NOMO-1 (cell line): ENCODE results near the gene ASB18.
"Not testable (repeated sequence)": the region's sequence is repeated elsewhere in the genome, so short reads cannot be mapped to it uniquely, and the experiment has no call there.

ENCODE experiments used
- DNase-seq, 2 experiments: peaks; one replicate each; lab custom pipeline; 2025; ENCODE audit not compliant: unreplicated experiment in 2 of 2; lab: John Stamatoyannopoulos, UW

Gene ASB18, protein sequence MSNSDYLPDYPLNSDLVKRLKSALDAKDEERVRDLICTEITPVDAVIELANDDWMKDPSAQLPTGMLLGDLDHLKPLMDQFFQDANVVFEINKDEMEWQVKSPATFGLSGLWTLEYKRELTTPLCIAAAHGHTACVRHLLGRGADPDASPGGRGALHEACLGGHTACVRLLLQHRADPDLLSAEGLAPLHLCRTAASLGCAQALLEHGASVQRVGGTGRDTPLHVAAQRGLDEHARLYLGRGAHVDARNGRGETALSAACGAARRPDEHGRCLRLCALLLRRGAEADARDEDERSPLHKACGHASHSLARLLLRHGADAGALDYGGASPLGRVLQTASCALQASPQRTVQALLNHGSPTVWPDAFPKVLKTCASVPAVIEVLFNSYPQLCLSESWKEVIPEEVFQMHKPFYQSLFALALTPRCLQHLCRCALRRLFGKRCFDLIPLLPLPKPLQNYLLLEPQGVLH

DNA sequence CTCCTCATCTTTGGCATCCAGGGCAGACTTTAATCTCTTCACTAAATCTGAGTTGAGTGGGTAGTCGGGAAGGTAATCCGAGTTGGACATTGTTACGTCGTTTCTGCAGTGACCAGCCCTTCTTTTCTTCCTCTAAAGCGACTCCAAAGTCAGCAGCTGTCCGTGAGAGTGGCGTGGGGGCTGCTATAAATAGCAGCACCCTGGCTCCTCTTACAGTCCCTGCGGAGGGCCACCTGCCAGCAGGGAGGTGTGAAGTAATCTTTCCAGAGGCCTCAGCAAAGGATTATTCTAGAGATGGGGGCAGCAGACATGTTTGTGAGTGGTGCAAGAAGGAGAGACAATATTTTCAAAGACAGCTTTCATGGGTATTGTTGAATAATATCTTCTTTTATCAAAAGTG, at the start of gene ASB18:
TSS of gene ASB18 (minus strand) at position 151 of the 400 bp plus-strand sequence. CDS start at position 90, 61 bp downstream.
- DNase-seq, result no peak

DNA sequence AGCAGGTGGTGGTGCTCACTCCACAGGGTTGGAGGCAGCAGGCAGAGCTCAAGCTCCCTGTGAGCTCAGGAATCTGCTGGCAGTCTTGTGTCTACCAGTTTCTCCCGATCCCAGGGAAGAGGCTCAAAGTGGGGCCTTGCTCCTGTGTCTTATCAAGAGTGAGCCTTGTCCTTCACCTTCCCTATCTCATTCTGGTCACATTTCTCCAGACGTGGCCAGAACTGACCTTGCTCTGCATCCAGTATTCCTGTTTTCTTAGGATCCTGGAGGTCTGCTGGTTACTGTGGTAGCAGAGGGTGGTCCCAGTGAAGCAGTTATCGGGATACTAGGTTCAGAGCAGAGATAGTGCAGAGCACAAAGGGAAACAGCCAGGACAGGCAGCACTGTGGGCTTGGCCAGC, 47.1 kb upstream of the ASB18 start:
- no peak for DNase-seq

DNA sequence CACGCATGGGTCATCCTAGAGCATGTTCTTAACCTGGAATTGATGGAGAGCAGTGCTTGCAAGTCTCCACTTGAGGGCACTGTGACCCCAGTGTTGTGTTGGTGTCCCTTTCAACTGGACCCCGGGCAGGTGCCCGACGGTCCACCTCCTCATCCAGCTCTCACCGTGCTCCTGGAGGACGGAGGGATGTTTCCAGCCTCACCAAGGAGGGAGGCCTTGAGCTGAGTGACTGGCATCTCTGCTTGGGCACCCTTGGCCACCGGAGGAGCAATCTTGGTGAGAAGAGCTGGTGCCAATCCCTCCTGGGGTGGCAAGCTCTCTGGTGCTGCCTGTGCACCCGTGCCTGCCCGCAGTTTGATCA, 45.4 kb upstream of the ASB18 start:
- no peak for DNase-seq

DNA sequence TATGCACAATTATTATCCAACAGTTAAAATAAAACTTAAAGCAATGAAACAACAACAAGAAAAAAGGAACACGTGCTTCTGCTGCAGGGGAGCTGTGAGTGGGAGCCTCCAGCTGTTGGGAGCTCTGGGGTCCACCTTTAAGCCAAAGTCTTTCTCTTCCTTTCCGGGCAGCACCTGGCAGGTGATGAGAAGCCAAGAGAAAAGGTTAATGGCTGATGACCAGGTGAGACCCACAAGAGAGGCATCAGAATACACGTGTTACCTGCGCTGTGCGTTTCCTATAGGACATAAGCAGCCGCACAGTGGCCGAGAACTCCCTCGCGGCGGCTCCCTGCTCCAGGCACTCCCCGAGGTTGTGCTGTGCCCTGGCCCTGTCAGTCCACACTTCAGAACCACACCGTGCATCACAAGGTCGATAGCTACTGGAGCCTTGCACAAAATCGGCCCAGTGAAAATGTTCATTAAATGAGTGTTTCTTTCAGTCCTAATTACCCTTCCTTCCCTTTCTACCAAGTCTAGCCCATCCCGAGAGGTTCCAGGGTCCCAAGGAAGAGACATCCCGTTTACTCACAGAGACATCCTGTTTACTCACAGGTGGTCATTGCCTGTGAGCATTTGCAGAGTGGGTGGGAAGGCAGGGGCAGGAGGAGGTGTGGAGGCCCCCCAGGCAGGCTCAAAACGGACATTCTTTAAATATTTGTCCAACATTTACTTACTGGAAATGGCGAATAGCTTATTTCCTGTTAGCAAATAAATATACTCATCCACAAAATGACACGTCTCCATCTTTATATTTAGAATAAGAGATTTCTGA, 44.9 kb upstream of the ASB18 start:
- DNase-seq, result no peak

DNA sequence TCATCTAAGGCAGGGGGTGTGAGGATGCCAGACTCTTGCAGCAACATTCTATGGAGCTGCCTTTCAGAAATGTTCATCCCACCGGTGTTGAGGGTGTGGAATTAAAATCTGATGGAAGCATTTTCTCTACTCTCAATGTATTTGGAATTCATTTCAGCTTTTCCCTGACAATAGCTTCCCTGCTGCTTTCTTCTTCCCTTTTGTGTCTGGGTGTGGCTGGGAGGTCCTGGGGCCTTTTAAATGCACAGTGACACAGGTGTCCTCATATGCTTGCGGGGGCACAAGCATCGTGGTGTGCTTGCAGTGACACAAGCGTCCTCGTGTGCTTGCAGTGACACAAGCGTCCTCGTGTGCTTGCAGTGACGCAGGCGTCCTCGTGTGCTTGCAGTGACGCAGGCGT, 43.4 kb upstream of the ASB18 start:
- DNase-seq, result no peak

DNA sequence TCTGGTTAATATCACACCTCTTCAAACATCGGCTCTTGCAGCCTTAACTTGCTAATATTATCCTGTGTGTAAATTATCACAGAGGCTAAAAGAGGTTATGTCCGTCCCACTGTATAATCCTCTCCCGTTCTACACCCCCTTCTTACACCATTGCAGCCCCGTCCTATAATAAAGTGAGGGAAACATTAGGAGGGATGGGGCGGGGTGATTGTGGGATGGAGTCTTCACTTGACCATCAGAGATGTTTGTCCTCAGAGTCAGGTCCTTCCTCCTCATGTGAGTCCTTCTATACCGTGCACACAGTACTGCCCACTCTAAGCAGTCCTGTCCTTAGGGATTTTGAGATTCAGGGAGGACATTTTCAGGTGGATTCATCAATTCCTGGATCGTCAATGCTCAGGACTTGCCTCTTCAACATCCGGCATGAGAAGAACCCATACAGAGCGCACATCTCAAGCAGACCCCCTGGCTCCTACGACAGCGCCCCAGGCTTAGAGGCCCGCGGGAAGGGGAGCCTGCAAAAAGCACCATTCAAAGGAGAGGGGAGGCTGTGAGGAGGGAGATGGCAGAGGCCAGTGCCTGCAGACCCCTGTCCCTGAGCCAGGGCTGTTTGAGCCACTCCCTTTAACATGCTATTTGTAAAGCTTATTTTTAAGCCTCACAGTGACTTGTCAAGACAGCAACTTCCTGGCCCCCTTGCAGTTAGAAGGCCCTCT, 42.8 kb upstream of the ASB18 start:
- no peak for DNase-seq

DNA sequence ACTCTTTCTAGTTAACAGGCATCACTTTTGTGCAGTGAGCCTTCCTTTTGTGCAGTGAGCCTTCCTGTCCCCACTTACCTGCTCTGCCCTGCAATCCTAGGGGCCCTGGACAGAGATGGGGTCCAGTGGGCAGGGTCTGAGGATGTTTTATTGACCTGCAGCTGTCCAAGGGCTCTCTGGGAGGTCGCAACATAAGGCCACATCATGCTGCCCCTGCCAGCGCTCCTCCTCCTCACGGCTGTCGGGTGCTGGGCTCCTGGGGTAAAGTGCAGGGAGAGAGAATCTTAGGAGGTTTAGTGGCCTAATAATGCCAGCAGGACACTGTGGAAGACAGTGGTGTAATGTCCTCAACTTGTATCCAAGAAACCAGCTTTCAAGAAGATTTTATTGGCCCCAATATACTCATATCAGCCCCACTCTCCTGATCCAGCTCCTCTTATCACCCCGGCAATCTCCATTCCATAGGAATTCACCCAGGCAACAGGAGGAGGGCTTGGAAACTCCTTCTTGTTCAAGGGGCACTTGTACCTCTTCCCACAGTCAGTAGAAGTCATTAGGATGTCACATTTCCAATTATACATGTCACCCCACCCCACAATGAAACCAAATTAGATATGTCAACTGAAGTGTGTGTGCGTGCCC, 41.9 kb upstream of the ASB18 start:
- no peak for DNase-seq

DNA sequence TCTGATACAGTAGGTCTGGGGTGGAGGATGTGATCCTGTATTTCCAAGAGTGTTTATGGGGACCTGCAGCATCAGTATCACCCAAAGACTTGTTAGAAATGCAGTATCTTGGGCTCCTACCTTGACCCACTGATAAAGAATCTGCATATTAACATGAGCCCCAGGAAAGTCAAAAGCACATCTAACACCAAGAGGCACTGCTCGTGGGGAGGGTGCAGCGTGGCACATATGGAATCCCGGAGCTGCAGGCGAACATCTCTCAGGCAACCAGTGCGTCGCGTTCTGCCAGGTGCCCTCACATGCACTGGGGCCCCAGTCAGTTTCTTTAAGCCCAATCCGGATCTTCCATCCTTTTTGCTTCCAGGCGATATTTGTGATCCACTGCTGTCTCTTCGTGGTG, 41.3 kb upstream of the ASB18 start:
- no peak for DNase-seq

DNA sequence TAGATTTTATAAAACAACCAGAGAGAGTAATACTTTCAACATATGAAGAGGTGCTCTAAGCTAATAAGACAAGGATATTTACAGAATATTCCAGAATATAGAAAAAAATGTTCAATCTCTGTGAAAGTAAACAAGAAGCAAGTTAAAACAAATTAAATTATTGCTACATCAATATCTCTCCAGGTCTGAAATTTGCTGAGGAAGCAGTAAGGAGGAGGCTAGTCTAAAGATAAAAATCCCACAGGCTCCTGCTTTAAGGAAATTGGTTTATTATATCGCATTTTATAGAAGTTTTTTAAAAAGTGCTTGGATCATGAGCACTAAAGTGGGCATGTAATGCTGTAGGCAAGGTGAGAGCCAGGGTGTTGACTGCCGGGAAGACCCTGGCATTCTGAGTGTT, 39.7 kb upstream of the ASB18 start:
- no peak for DNase-seq

DNA sequence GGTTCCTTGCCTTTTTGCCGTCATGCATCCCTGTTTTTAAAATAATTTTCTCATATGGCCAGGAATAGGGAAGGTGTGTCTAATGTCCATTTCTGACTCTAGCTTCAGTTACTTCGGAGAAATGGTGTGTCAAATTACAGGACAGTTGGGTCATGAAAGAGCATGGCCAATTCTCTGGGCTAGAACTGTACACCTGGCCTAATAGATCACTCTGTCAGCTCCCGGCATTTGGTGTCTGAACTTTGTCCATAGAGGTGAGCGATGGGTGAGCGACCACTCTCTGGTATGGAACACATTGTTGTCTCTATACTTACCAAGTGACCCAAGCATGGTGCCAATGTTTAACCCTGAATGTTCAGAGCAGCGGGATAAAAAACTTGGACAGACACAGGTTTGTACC, 38.3 kb upstream of the ASB18 start:
- DNase-seq, result no peak

DNA sequence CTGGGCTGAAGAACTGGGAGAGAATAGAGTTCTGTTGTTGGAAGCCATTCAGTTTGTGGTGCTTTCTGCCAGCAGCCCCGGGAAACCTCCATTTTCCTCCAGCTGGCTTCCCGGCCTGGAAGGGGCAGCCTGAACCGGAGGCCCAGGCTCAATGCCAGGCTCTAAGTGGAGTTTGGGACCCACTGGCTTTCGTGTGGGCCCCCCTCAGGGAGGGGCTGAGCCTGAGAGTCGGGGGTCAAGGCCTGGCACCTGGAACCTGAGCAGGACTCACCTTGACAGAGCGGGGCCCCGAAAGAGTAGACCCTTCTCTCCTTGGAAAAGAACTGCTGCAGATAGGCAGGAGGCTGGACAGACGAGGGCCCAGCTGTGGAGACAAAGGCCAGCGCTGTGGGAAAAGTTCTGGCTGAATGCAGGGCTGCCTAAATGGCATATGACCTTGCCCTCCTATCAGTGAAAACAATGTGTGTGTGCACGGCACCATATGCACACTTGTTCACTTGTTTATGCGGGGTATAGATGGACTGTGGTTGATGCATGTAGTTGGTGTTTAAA, 34.8 kb upstream of the ASB18 start:
- no peak for DNase-seq

DNA sequence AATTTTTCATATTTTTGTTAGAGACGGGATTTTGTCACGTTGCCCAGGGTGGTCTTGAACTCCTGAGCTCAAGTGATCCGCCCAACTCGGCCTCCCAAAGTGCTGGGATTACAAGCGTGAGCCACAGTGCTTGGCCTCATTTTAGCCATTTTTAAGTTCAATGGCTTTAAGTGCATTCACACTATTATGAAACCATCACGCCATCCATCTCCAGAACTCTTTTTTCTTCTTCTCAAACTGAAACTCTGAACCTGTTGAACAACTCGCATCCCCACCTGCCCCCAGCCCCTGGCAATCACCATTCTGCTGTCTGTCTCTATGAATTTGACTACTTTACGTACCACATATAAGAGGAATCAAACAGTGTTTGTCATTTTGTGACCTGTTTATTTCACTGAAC, 31.3 kb upstream of the ASB18 start:
- DNase-seq, result no peak

DNA sequence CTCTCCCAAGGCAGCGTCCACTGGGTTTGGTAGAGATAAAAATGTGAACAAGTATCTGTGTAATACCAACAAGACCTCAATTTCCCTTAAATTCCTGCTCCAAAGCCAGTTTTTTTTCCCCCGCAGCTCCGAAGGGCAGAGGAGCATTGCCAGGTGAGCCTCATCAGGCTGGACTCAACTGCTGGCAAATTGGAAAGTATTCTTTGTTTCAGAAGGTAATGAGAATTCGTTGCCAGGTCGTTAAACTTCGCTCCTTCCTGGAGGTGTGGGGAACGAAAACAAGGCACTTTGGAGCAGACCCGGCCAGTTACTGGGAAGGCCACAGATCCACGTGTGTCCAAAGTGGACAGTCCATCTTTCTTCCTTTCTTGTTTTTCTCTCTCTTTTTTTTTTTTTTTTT, 30.4 kb upstream of the ASB18 start:
- DNase-seq, result no peak

DNA sequence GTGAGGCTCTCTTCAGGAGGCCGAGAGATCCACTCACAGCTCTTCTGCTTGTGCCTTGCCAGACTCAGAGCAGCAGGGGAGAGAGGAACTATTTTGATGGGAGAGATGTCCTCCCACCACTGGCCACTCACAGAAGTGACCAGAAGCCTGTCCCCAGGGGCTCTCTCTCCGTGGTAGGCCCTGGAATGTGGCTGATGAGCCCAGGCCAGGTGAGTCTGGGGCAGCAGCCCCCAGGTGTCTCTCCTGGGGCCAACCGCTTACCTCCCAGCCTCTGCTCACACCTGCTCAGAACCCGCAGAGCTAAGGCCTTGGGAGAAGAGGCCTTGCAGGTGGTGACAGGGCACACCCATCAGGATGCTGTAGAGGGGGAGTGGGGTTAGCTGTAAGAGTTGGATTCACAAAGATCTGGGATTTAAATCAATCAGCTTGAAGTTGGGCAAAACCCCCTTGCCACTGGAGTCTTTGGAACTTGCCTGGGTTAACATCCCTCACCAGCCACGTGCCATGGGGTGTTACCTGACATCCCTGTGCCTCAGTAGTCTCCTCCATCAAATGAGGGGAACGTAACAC, 29.1 kb upstream of the ASB18 start:
- DNase-seq, result no peak

DNA sequence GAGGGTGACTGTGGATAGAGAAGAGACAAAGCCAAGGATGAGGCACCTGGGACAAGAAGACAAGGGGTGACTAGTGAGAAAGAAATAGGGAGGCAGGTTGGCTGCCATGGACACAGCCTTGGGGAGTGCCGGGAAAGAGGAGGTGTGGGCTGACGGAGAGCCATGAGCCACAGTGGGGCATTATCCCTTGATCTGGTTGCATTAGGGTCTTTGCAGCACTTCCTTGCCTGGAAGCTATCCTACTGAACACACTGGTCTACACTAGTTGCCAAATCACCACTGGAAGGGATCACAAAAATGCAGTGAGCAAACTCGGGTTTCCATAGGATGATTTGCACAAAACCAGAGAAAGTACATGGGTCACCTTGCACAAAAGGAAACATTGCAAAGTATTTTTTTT, 27.7 kb upstream of the ASB18 start:
- DNase-seq, result no peak

DNA sequence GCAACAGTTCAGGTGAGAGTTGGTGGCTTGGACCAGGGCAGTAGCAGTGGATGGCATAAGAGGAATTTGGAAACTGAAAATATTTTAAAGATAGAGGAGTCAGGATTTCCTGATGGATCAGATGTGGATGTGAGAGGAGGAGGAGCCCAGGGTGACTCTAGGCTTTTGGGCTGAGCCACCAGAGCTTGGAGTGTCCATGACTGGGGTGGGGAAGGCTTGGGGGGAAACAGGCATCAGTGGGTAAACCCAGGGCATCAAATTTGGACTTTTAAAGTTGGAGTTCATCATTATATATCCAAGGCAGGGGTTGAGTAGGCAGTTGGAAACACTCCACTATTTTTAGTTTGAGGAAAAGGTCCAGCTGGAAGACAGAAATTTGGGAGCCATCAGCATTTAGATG, 27.3 kb upstream of the ASB18 start:
- DNase-seq, result no peak

DNA sequence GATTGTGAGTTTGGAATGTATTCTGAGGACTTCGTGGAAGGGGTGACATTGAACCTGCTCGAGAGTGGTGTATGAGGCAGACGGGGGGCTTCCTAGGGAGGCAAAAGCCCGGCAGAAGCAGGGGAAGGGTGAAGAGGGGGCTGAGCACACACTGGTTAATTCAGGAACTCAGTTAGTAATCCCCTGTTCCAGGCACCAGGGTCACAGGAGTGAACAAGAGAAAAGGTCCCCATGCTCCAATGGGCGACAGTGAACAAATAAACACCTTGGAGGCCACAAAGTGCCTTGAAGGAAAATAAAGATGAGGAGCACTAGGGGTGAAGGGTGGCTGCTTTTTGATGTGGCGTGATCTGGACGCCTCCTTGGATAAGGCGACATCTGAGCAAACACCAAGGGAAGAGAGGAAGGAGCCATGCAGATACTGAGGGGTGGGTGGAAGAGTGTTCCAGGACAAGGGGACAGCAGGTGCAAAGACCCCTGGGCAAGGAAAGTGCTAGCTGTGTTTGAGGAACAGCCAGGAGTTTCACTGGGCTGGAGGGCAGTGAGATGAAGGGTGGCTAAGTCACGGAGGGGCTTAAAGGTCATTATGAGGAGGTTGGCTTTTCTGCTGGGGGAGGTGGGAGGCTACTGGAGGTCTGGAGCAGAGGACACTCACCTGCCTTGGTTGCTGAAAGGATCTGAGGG, 26.7 kb upstream of the ASB18 start:
- DNase-seq, result no peak

DNA sequence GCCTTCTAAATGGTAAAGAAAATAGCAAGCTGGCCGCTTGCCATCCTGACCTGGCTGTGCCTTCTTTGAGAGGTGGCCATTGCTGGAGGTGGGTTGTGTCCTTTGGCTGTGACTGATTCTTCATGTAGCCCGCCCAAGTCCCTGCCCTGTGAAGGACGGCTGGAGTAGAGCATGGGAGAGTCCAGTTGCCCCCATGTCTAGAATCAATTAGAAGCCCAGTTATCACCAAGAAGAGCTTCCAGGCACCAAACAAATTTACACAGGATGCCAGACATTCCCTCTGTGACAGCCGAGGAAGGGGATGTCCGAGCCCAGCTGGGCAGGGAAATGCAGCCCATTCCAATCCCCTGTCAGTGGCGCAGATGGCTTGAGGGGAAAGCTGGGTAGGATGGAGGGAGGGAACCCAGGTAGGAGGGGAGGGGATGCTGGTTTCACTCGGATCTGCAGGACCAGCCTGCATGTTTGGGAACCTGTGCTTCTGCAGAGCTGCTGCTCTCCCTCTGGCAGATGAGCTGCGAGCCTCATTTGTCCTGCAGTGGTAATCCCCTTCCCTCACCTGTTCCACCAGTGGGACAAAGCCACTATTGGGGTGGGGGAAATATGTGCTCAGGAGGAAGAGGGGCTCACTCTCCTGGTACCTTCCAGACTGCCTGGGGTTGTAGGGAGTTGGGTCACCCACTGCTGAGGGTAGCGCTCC, 25.7 kb upstream of the ASB18 start:
- DNase-seq, result no peak

DNA sequence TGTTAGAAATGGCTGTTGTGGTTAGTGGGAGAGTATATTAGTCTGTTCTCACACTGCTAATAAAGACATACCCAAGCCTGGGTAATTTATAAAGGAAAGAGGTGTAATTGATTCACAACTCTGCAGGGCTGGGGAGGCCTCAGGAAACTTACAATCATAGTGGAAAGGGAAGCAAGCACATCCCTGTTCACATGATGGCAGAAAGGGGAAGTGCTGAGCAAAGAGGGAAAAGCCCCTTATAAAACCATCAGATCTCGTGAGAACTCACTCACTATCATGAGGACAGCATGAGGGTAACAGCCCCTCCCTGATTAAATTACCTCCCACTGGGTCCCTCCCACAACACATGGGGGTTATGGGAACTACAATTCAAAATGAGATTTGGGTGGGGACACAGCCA, 24.2 kb upstream of the ASB18 start:
- not testable (repeated sequence) for DNase-seq
